HCT116 (cell line): ENCODE results near the gene ZNF292. TPM values are rescaled to one million over a fixed set of nuclear protein-coding genes. Genes with fewer than 3 reads are reported as not detected.

ENCODE experiments used
- ATAC-seq: fragments of 200-7000 bp; cut with Tn5 transposase; 2 replicates; pipeline ENCODE4 v1.9.1; 2020; ENCODE audit warnings: mild to moderate bottlenecking, moderate library complexity
- BruUV-seq: library from RNA; stranded (reverse); fragments of 400-500 nt; replicated peaks from 2 replicates; lab custom pipeline; 2021; lab: Mats Ljungman, UMichigan
- CTCF ChIA-PET: fragments of 300-600 bp; sonication (Branson Sonifier 250); formaldehyde crosslinking; loops from one replicate; lab custom pipeline; 2021; ENCODE audit warnings: antibody characterized with exemption; lab: Charles Lee
- POLR2A ChIA-PET: fragments of 300-600, 350-600 bp; sonication (Branson Sonifier 250); formaldehyde crosslinking; loops from one replicate; lab custom pipeline; 2021; ENCODE audit warnings: antibody characterized with exemption; lab: Charles Lee
- RAD21 ChIA-PET, 2 experiments: fragments of 300-600 bp; sonication (Branson Sonifier 250); formaldehyde crosslinking; loops; one replicate each; lab custom pipeline; 2023; ENCODE audit warnings: low total read pairs in 2 of 2; ENCODE audit not compliant: uncharacterized antibody in 2 of 2, unreplicated experiment in 2 of 2, low non-redundant PET in 1 of 2; lab: Charles Lee
- DNase-seq: peaks from one replicate; pipeline ENCODE4 v3.0.0-alpha.2; 2010; ENCODE audit warnings: low read depth, low spot score
- H2AFZ ChIP-seq: fragments of 200-600 bp; shearing (Covaris generic), sonication (generic); 2 replicates; pipeline ENCODE4 v1.6.1; 2017; ENCODE audit warnings: low read depth, mixed run types, mixed read lengths, antibody characterized with exemption, low read length; ENCODE audit not compliant: poor library complexity, severe bottlenecking
- H3K27ac ChIP-seq: 2 replicates; pipeline ENCODE4 v1.5.1; 2012; ENCODE audit warnings: low read depth, low read length
- H3K27me3 ChIP-seq: fragments of 200-600 bp; sonication (generic); 2 replicates; pipeline ENCODE4 v1.6.1; 2016; ENCODE audit warnings: mixed run types, low read length, mixed read lengths; ENCODE audit not compliant: insufficient read depth
- H3K36me3 ChIP-seq, 2 experiments: fragments of 200-500 bp in 1 of 2; fragments of 200-600 bp in 1 of 2; sonication (Bioruptor generic) in 1 of 2; sonication (generic) in 1 of 2; 2 replicates each; pipeline versions ENCODE4 v1.5.1 to v1.6.1; 2014 to 2016; ENCODE audit warnings: low read length in 2 of 2, inconsistent platforms in 1 of 2, mixed read lengths in 1 of 2, mixed run types in 1 of 2; ENCODE audit not compliant: insufficient read depth in 2 of 2, control insufficient read depth in 1 of 2
- H3K4me1 ChIP-seq, 2 experiments: fragments of 200-600 bp in 1 of 2; sonication (generic) in 1 of 2; 2 replicates each; pipeline versions ENCODE4 v1.5.1 to v1.6.1; 2012 to 2017; ENCODE audit warnings: low read length in 2 of 2, inconsistent platforms in 1 of 2, mild to moderate bottlenecking in 1 of 2, mixed read lengths in 1 of 2, mixed run types in 1 of 2, moderate library complexity in 1 of 2; ENCODE audit not compliant: insufficient read depth in 2 of 2, control insufficient read depth in 1 of 2
- H3K4me2 ChIP-seq: fragments of 200-600 bp; sonication (generic); 2 replicates; pipeline ENCODE4 v1.6.1; 2017; ENCODE audit warnings: mixed run types, low read length, mixed read lengths
- H3K4me3 ChIP-seq, 2 experiments: fragments of 200-600 bp in 1 of 2; sonication (generic) in 1 of 2; replicated peaks in 1 of 2; 2 replicates each; pipeline ENCODE4 v1.5.1; 2011 to 2016; ENCODE audit warnings: low read length in 2 of 2, control low read depth in 1 of 2, low read depth in 1 of 2, mild to moderate bottlenecking in 1 of 2, mixed read lengths in 1 of 2, mixed run types in 1 of 2
- H3K79me2 ChIP-seq: fragments of 200-600 bp; sonication (generic); 2 replicates; pipeline ENCODE4 v1.6.1; 2017; ENCODE audit warnings: mild to moderate bottlenecking, mixed run types, low read length, moderate library complexity, mixed read lengths; ENCODE audit not compliant: insufficient read depth
- H3K9ac ChIP-seq: fragments of 200-600 bp; sonication (generic); 2 replicates; pipeline ENCODE4 v1.6.1; 2016; ENCODE audit warnings: low read length, mixed read lengths
- H3K9me2 ChIP-seq: fragments of 200-600 bp; sonication (generic), shearing (Covaris generic); 2 replicates; pipeline ENCODE4 v1.6.1; 2017; ENCODE audit warnings: mixed run types, mild to moderate bottlenecking, moderate library complexity; ENCODE audit not compliant: insufficient read depth
- H3K9me3 ChIP-seq, 2 experiments: fragments of 200-500 bp in 1 of 2; fragments of 200-600 bp in 1 of 2; sonication (Bioruptor generic) in 1 of 2; sonication (generic) in 1 of 2; 2 replicates each; pipeline ENCODE4 v1.6.1; 2014 to 2017; ENCODE audit warnings: low read length in 2 of 2, mixed read lengths in 2 of 2, inconsistent platforms in 1 of 2, low read depth in 1 of 2, mild to moderate bottlenecking in 1 of 2, mixed run types in 1 of 2, moderate library complexity in 1 of 2; ENCODE audit not compliant: control insufficient read depth in 1 of 2, insufficient read depth in 1 of 2
- H4K20me1 ChIP-seq: fragments of 200-600 bp; sonication (generic), shearing (Covaris generic); 2 replicates; pipeline ENCODE4 v1.6.1; 2017; ENCODE audit warnings: mixed run types, mild to moderate bottlenecking, moderate library complexity; ENCODE audit not compliant: insufficient read depth
- EGR1 ChIP-seq: IDR thresholded peaks from 2 replicates; pipeline ENCODE4 v1.6.1; 2012; ENCODE audit warnings: low read depth
- EZH2 ChIP-seq: fragments of 200-600 bp; sonication (generic); IDR thresholded peaks from 2 replicates; pipeline ENCODE4 v1.6.1; 2017; ENCODE audit warnings: antibody characterized with exemption, mixed run types
- REST ChIP-seq: IDR thresholded peaks from 2 replicates; pipeline ENCODE4 v1.6.1; 2012; ENCODE audit warnings: low read depth
- ZBTB33 ChIP-seq: IDR thresholded peaks from 2 replicates; pipeline ENCODE4 v1.6.1; 2011; ENCODE audit warnings: mild to moderate bottlenecking, low read length, moderate library complexity; ENCODE audit not compliant: insufficient replicate concordance; ENCODE audit errors: extremely low read depth
- intact Hi-C: fragments of 100-400 bp; cut with micrococcal nuclease; formaldehyde crosslinking; loops from 2 replicates; pipeline ENCODE4 v1.10.0; 2022
- total RNA-seq: library from RNA; stranded (reverse); gene quantifications from one replicate; pipeline ENCODE4 v1.2.1, GENCODE V29; 2021; ENCODE audit not compliant: unreplicated experiment

The ZNF292 gene
- total RNA-seq, 1 experiment from 2014 or later, result 35.3 TPM

GRCh38 chr6:87209812-87210211 is 54.4 kb downstream of the ZNF292 start:
- ChIA-PET POLR2A (no interaction called here), RAD21 (no interaction called here), CTCF (no interaction called here)
- ATAC-seq (no peak), DNase-seq (no peak)
- Histone ChIP-seq H3K4me3 (no peak overlapping the region), H3K4me1 (peaks cover 4 to 17% of the 10 kb centered on the region in 2 experiments; a peak in 3 of 4 replicates), H3K4me2 (no peak overlapping the region), H3K36me3 (no peaks in the 10 kb centered on the region), H3K9me2 (no peaks in the 10 kb centered on the region), H3K9ac (no peak overlapping the region), H4K20me1 (peaks cover 11% of the 10 kb centered on the region; the same call in 1 of the 2 replicates), H3K27ac (no peak overlapping the region), H3K9me3 (no peaks in the 10 kb centered on the region), H2AFZ (no peak overlapping the region), H3K79me2 (peaks cover 100% of the 10 kb centered on the region), H3K27me3 (no peaks in the 10 kb centered on the region)
- no peak for TF ChIP-seq ZBTB33
- TF ChIP-seq EGR1, result no peak
- TF ChIP-seq EZH2, result no peak
- TF ChIP-seq REST, result no peak
- no TSS peak for BruUV-seq
- intact Hi-C loops, result no loop called here
